Lower leg skin (tissue), 3 donors: ENCODE data around the gene OR13C9.

ENCODE experiments used
- POLR2A ChIP-seq, 2 donors: fragments of 450-650 bp; IDR thresholded peaks; one replicate each; pipeline ENCODE4 v1.6.1; 2016 to 2017; ENCODE audit warnings: antibody characterized with exemption in 2 of 2, mild to moderate bottlenecking in 1 of 2, moderate library complexity in 1 of 2
- TF ChIP-seq, protein P1 (sequence below), 3 donors: fragments of 450-650 bp; IDR thresholded peaks; one replicate each; pipeline ENCODE4 v1.5.1; 2016; ENCODE audit warnings: antibody characterized with exemption in 3 of 3, mild to moderate bottlenecking in 3 of 3, moderate library complexity in 2 of 3

DNA sequence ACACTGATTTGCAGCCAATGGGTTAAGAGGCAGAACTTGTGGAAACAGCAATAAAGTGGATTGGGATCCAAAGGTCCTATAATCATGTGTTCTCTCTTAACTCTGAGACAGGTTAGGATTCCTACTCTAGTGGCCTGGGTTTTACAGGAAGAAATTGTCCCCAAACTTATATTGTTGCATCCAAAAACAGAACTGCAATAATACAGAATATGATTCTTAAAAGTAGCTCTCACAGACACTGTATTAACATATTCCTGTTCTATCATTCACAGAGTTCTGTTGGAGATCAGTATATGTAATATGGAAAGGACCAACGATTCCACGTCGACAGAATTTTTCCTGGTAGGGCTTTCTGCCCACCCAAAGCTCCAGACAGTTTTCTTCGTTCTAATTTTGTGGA is 49.1 kb downstream of the OR13C9 start, which contains the start of gene OR13C8:
- TF ChIP-seq, protein P1, sequence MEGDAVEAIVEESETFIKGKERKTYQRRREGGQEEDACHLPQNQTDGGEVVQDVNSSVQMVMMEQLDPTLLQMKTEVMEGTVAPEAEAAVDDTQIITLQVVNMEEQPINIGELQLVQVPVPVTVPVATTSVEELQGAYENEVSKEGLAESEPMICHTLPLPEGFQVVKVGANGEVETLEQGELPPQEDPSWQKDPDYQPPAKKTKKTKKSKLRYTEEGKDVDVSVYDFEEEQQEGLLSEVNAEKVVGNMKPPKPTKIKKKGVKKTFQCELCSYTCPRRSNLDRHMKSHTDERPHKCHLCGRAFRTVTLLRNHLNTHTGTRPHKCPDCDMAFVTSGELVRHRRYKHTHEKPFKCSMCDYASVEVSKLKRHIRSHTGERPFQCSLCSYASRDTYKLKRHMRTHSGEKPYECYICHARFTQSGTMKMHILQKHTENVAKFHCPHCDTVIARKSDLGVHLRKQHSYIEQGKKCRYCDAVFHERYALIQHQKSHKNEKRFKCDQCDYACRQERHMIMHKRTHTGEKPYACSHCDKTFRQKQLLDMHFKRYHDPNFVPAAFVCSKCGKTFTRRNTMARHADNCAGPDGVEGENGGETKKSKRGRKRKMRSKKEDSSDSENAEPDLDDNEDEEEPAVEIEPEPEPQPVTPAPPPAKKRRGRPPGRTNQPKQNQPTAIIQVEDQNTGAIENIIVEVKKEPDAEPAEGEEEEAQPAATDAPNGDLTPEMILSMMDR (IDR thresholded peaks at IDR 0.05) = no peak
- TF ChIP-seq POLR2A (IDR thresholded peaks at IDR 0.05) = no peak
